ENCODE measurements around the gene PTPRR. TPM values are rescaled to one million over a fixed set of nuclear protein-coding genes. Genes with fewer than 3 reads are reported as not detected.

PTPRR gene
- total RNA-seq, 1 experiment from 2014 or later, result 0.46 TPM

DNA sequence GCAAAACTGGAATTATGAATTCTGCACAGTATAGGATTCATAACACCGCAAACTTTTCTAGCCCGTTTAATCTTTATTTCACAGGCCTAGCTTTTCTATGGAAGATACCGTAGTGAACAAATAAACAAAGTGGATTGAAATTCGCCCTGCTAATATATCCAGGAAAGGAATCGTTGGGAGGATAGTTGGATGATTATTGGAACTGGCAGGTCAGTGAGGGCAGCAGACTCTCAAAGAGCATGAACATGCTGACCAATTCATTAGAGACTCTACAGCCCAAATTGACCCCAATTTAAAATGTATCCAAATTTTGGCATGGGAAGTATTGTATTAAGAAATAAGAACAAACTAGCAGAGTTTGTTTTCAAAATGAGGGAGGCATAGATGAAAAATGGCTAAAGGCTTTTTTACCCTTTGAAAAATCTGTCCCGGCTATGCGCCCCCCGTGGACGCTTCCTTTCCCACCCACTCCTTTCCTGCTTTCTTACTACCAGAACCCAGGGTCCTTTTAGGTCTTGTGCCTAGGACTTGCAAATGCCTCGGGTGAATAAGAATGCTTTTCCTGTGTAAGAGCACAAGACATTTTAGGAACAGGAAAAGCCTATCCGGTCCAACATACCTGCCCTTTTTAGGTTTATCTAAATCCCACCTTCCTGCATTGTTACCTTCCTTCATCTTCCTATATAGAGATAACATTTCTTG is 198.7 kb downstream of the PTPRR start:
- DNase-seq (ENCODE audit: low spot score), result no peak
- TF ChIP-seq TEAD1 (CRISPR knock-in tag; IDR thresholded peaks at IDR 0.05), result 0 out of 2 replicates have a peak, but pooled peaks have one; percentile 58
- TF ChIP-seq, protein P1, sequence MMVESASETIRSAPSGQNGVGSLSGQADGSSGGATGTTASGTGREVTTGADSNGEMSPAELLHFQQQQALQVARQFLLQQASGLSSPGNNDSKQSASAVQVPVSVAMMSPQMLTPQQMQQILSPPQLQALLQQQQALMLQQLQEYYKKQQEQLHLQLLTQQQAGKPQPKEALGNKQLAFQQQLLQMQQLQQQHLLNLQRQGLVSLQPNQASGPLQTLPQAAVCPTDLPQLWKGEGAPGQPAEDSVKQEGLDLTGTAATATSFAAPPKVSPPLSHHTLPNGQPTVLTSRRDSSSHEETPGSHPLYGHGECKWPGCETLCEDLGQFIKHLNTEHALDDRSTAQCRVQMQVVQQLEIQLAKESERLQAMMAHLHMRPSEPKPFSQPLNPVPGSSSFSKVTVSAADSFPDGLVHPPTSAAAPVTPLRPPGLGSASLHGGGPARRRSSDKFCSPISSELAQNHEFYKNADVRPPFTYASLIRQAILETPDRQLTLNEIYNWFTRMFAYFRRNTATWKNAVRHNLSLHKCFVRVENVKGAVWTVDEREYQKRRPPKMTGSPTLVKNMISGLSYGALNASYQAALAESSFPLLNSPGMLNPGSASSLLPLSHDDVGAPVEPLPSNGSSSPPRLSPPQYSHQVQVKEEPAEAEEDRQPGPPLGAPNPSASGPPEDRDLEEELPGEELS (CRISPR knock-in tag; IDR thresholded peaks at IDR 0.05), result no peak
- peak; percentile 91 for TF ChIP-seq ETV6 (CRISPR knock-in tag; IDR thresholded peaks at IDR 0.05)
- peak overlapping the region; percentile 5; the same call in 1 of the 2 replicates for H3K4me3 Mint-ChIP-seq
- peaks cover 59% of the 10 kb centered on the region for H3K4me1 Mint-ChIP-seq
- ChIA-PET POLR2A (no interaction called here), CTCF (interaction anchor here (1.1 to 1.4 kb wide), 2 partner anchors 12 to 843 kb away, joined by 5 to 6 read pairs; no protein-coding TSS in a partner anchor)
- H3K9me3 Mint-ChIP-seq, result no peaks in the 10 kb centered on the region
- ATAC-seq, result peak; percentile 62
- H3K36me3 Mint-ChIP-seq, result no peaks in the 10 kb centered on the region
- peak overlapping the region; percentile 94 for H3K27ac Mint-ChIP-seq
- no peaks in the 10 kb centered on the region for H3K27me3 Mint-ChIP-seq (ENCODE audit: low read depth)

DNA sequence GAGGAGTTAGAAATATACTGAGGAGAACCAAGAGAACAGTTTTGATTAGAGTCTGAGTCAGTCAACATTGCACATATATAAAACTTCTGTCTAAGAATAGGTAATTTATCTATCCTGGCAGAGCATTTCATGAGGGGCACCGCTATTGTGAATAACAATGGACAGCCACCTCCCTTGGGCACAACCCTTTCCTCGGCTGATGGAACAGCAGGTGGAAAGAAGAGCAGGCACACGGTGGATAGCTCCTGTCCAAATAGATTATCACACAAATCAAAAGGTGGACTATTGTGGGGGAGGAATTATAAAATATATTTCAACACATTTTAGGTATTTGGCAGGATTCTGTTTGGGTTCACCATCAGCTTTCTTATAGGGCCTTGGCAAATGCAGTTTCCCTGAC is 199.3 kb downstream of the PTPRR start:
- ATAC-seq, result no peak
- Mint-ChIP-seq H3K27ac (peak overlapping the region; percentile 94; the same call in 1 of the 2 replicates), H3K9me3 (no peaks in the 10 kb centered on the region), H3K36me3 (no peaks in the 10 kb centered on the region), H3K4me3 (no peak overlapping the region), H3K27me3 (ENCODE audit: low read depth) (no peaks in the 10 kb centered on the region), H3K4me1 (peaks cover 60% of the 10 kb centered on the region)
- CTCF ChIA-PET, result interaction anchor here (1.1 to 1.4 kb wide), 2 partner anchors 131 to 842 kb away, joined by 4 to 5 read pairs; no protein-coding TSS in a partner anchor
- no peak for DNase-seq (ENCODE audit: low spot score)
- POLR2A ChIA-PET, result no interaction called here
- TF ChIP-seq, protein P2, sequence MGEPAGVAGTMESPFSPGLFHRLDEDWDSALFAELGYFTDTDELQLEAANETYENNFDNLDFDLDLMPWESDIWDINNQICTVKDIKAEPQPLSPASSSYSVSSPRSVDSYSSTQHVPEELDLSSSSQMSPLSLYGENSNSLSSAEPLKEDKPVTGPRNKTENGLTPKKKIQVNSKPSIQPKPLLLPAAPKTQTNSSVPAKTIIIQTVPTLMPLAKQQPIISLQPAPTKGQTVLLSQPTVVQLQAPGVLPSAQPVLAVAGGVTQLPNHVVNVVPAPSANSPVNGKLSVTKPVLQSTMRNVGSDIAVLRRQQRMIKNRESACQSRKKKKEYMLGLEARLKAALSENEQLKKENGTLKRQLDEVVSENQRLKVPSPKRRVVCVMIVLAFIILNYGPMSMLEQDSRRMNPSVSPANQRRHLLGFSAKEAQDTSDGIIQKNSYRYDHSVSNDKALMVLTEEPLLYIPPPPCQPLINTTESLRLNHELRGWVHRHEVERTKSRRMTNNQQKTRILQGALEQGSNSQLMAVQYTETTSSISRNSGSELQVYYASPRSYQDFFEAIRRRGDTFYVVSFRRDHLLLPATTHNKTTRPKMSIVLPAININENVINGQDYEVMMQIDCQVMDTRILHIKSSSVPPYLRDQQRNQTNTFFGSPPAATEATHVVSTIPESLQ (CRISPR knock-in tag; IDR thresholded peaks at IDR 0.05), result no peak
- TF ChIP-seq, protein P3, sequence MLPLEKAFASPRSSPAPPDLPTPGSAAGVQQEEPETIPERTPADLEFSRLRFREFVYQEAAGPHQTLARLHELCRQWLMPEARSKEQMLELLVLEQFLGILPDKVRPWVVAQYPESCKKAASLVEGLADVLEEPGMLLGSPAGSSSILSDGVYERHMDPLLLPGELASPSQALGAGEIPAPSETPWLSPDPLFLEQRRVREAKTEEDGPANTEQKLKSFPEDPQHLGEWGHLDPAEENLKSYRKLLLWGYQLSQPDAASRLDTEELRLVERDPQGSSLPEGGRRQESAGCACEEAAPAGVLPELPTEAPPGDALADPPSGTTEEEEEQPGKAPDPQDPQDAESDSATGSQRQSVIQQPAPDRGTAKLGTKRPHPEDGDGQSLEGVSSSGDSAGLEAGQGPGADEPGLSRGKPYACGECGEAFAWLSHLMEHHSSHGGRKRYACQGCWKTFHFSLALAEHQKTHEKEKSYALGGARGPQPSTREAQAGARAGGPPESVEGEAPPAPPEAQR (CRISPR knock-in tag; IDR thresholded peaks at IDR 0.05), result no peak
- TF ChIP-seq KAT7 (CRISPR knock-in tag; IDR thresholded peaks at IDR 0.05; ENCODE audit: borderline replicate concordance) (no peak), GTF2I (CRISPR knock-in tag; conservative IDR thresholded peaks at IDR 0.05) (no peak), ZNF416 (CRISPR knock-in tag; IDR thresholded peaks at IDR 0.05) (no peak), IRF2 (CRISPR knock-in tag; IDR thresholded peaks at IDR 0.05; ENCODE audit: borderline replicate concordance, low read depth) (no peak), NR1H2 (CRISPR knock-in tag; IDR thresholded peaks at IDR 0.05) (no peak), ZNF423 (CRISPR knock-in tag; IDR thresholded peaks at IDR 0.05) (no peak), JUN (CRISPR knock-in tag; IDR thresholded peaks at IDR 0.05) (no peak), ZNF317 (CRISPR knock-in tag; IDR thresholded peaks at IDR 0.05; ENCODE audit: borderline replicate concordance, low read depth) (no peak), GABPB1 (CRISPR knock-in tag; IDR thresholded peaks at IDR 0.05) (no peak), ZBTB21 (CRISPR knock-in tag; IDR thresholded peaks at IDR 0.05; ENCODE audit: borderline replicate concordance) (no peak), CBFB (CRISPR knock-in tag; IDR thresholded peaks at IDR 0.05; ENCODE audit: low read depth) (no peak), ATF1 (CRISPR knock-in tag; IDR thresholded peaks at IDR 0.05) (no peak)
- TF ChIP-seq, protein P4, sequence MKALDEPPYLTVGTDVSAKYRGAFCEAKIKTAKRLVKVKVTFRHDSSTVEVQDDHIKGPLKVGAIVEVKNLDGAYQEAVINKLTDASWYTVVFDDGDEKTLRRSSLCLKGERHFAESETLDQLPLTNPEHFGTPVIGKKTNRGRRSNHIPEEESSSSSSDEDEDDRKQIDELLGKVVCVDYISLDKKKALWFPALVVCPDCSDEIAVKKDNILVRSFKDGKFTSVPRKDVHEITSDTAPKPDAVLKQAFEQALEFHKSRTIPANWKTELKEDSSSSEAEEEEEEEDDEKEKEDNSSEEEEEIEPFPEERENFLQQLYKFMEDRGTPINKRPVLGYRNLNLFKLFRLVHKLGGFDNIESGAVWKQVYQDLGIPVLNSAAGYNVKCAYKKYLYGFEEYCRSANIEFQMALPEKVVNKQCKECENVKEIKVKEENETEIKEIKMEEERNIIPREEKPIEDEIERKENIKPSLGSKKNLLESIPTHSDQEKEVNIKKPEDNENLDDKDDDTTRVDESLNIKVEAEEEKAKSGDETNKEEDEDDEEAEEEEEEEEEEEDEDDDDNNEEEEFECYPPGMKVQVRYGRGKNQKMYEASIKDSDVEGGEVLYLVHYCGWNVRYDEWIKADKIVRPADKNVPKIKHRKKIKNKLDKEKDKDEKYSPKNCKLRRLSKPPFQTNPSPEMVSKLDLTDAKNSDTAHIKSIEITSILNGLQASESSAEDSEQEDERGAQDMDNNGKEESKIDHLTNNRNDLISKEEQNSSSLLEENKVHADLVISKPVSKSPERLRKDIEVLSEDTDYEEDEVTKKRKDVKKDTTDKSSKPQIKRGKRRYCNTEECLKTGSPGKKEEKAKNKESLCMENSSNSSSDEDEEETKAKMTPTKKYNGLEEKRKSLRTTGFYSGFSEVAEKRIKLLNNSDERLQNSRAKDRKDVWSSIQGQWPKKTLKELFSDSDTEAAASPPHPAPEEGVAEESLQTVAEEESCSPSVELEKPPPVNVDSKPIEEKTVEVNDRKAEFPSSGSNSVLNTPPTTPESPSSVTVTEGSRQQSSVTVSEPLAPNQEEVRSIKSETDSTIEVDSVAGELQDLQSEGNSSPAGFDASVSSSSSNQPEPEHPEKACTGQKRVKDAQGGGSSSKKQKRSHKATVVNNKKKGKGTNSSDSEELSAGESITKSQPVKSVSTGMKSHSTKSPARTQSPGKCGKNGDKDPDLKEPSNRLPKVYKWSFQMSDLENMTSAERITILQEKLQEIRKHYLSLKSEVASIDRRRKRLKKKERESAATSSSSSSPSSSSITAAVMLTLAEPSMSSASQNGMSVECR (CRISPR knock-in tag; IDR thresholded peaks at IDR 0.05; ENCODE audit: borderline replicate concordance), result no peak
- TF ChIP-seq, protein P5, sequence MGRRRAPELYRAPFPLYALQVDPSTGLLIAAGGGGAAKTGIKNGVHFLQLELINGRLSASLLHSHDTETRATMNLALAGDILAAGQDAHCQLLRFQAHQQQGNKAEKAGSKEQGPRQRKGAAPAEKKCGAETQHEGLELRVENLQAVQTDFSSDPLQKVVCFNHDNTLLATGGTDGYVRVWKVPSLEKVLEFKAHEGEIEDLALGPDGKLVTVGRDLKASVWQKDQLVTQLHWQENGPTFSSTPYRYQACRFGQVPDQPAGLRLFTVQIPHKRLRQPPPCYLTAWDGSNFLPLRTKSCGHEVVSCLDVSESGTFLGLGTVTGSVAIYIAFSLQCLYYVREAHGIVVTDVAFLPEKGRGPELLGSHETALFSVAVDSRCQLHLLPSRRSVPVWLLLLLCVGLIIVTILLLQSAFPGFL (CRISPR knock-in tag; IDR thresholded peaks at IDR 0.05; ENCODE audit: borderline replicate concordance), result no peak

Data from WTC11 (cell line).